ENCODE measurements around the gene EGLN3.

The EGLN3 gene

DNA sequence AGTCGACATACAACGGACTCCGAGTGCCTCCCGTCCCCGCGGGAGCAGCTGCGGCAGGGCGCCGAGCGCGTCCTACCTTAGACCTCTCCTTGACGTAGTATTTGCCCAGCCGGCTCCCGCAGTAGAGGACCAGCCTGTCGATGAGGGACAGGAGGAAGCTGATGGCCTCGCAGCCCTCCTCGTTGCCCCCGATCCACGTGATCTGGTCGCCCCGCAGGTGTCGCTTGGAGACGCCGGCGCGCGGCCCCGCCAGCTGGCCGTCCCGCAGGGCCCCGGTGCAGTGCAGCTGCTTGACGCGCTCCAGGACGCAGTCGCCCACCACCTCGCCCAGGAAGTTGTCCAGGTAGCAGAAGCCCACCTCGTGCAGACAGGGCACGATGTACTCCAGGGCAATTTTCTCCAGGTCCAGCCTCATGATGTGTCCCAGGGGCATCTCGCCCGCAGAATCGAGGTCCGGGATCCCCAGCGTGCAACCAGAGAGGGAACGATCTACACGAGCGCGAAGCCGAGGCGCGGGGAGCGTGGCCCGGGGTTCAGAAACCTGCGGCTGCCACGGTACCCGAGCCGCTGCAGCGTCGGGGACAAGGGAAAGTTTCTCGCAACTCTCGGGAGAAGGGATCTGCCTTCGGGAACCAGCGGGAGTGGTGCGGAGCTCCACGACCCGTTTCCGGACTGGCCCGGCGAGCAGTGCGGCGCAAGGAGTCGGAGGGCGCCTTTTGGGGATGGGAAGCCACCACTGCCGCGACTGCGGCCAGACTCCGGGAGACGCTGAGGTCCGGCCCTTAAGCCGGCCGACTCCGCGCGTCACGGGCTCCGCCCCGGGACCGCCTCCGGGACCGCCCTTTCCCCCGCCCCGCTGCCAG is at the start of gene EGLN3:
Gene EGLN3 (minus strand): TSS at position 755 of the 863 bp plus-strand sequence. CDS start 322 bp downstream, at position 433.
- H3K36me3 ChIP-seq (ENCODE audit: insufficient read depth, low read length), result no peaks in the 10 kb centered on the region
- no peaks in the 10 kb centered on the region for H3K9me3 ChIP-seq (ENCODE audit: control insufficient read depth, insufficient read depth, low read length)
- H3K4me1 ChIP-seq (ENCODE audit: insufficient read depth, low read length), result peaks cover 9% of the 10 kb centered on the region; the same call in 1 of the 2 replicates
- H3K9ac ChIP-seq (ENCODE audit: low read depth, low read length), result peak within 1 kb of the TSS; percentile 79

- H3K36me3 ChIP-seq (ENCODE audit: insufficient read depth, low read length), result no peaks in the 10 kb centered on the region
- H3K9ac ChIP-seq (ENCODE audit: low read depth, low read length), result no peak overlapping the region
- H3K4me1 ChIP-seq (ENCODE audit: insufficient read depth, low read length), result no peaks in the 10 kb centered on the region
- no peaks in the 10 kb centered on the region for H3K9me3 ChIP-seq (ENCODE audit: control insufficient read depth, insufficient read depth, low read length)
These were observed 49.5 kb upstream of the EGLN3 start for GRCh38 chr14:34000396-34000795.

DNA sequence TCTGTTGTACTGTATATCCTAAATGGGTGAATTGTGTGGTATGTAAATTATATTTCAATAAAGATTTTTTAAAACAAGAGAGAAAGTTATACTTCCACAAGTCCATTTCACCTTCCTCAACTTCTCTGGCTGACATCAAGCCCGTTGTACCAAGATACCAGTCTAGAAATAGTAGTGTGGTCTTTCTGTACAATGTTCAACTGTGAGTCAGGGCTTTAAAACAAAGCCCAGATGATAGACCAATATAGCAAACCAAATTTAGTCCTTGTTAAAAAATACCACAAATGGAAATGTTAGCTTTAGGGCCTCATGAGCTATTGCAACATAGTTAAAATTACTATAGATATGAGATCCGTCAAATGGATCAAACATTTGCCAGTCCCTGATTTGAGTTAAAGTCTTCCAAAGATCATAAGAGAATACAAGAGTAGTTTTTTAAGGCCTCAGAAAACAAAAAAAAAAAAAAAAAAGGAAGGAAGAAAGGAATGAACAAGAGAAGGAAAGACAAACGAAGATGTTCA is 49.0 kb upstream of the EGLN3 start:
- Histone ChIP-seq H3K9me3 (ENCODE audit: control insufficient read depth, insufficient read depth, low read length) (no peaks in the 10 kb centered on the region), H3K4me1 (ENCODE audit: insufficient read depth, low read length) (no peaks in the 10 kb centered on the region), H3K9ac (ENCODE audit: low read depth, low read length) (no peak overlapping the region), H3K36me3 (ENCODE audit: insufficient read depth, low read length) (no peaks in the 10 kb centered on the region)

DNA sequence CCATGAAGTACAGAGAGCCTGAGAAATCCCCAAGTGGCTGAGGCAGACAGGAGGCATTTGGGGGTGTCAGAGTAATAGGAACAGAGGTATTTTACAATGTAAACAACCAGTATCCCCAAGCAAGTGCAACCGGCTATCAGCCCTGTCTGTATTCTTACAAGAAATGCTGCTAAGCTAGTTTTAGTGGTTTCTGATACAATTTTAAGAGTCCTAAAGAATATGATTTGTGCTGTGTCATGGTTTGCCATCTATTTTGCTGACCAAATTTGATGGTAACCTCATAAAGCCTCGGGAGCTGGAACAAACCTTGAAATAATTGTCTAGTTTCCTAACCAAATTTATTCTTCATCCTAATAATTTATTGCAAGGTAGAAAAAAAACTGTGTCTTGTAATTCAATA is 46.7 kb upstream of the EGLN3 start:
- no peaks in the 10 kb centered on the region for H3K9me3 ChIP-seq (ENCODE audit: control insufficient read depth, insufficient read depth, low read length)
- no peak overlapping the region for H3K9ac ChIP-seq (ENCODE audit: low read depth, low read length)
- no peaks in the 10 kb centered on the region for H3K4me1 ChIP-seq (ENCODE audit: insufficient read depth, low read length)
- no peaks in the 10 kb centered on the region for H3K36me3 ChIP-seq (ENCODE audit: insufficient read depth, low read length)

DNA sequence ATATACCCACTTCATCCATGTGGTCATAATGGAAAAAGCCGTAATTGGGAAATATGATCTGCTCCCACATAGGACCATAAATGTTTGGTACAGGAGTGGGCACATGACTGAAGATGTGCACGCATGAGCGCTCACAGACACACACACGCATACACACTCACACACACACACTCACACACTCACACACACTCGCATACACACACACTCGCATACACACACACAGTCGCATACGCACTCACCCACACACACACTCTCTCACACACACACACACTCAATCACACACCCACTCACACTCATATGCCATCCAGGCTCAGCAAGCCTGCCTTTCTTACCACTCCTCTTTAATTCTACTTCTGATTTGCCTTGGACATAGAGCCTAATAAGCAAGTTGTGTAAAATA is 45.6 kb upstream of the EGLN3 start:
- H3K9me3 ChIP-seq (ENCODE audit: control insufficient read depth, insufficient read depth, low read length), result no peaks in the 10 kb centered on the region
- no peaks in the 10 kb centered on the region for H3K4me1 ChIP-seq (ENCODE audit: insufficient read depth, low read length)
- no peak overlapping the region for H3K9ac ChIP-seq (ENCODE audit: low read depth, low read length)
- H3K36me3 ChIP-seq (ENCODE audit: insufficient read depth, low read length), result no peaks in the 10 kb centered on the region

GRCh38 chr14:33993246-33993645 is 42.4 kb upstream of the EGLN3 start:
- H3K4me1 ChIP-seq (ENCODE audit: insufficient read depth, low read length), result no peaks in the 10 kb centered on the region
- H3K9me3 ChIP-seq (ENCODE audit: control insufficient read depth, insufficient read depth, low read length), result no peaks in the 10 kb centered on the region
- H3K36me3 ChIP-seq (ENCODE audit: insufficient read depth, low read length), result no peaks in the 10 kb centered on the region
- no peak overlapping the region for H3K9ac ChIP-seq (ENCODE audit: low read depth, low read length)

- Histone ChIP-seq H3K4me1 (ENCODE audit: insufficient read depth, low read length) (no peaks in the 10 kb centered on the region), H3K9me3 (ENCODE audit: control insufficient read depth, insufficient read depth, low read length) (no peaks in the 10 kb centered on the region), H3K36me3 (ENCODE audit: insufficient read depth, low read length) (no peaks in the 10 kb centered on the region), H3K9ac (ENCODE audit: low read depth, low read length) (no peak overlapping the region)
These were observed 41.6 kb upstream of the EGLN3 start for GRCh38 chr14:33992274-33993007.

DNA sequence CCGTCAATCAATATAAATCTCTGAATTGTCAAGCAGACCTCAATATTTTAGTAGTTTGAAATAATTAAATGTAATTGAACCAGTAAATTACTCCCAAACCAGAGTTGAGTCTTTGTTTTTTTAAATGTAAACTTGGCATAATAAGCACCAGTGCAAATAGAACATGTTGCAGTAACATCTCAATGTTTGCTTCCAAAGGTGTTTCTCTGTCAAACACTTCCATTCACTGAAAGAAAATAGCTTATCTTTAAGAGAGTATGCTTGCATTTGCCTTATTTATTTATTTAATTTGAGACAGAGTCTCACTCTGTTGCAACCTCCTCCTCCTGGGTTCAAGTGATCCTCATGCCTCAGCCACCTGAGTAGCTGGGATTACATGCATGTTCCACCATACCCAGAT is 39.9 kb upstream of the EGLN3 start:
- H3K4me1 ChIP-seq (ENCODE audit: insufficient read depth, low read length), result no peaks in the 10 kb centered on the region
- no peaks in the 10 kb centered on the region for H3K9me3 ChIP-seq (ENCODE audit: control insufficient read depth, insufficient read depth, low read length)
- H3K9ac ChIP-seq (ENCODE audit: low read depth, low read length), result no peak overlapping the region
- no peaks in the 10 kb centered on the region for H3K36me3 ChIP-seq (ENCODE audit: insufficient read depth, low read length)

GRCh38 chr14:33987565-33988080 is 36.7 kb upstream of the EGLN3 start:
- Histone ChIP-seq H3K36me3 (ENCODE audit: insufficient read depth, low read length) (no peaks in the 10 kb centered on the region), H3K9me3 (ENCODE audit: control insufficient read depth, insufficient read depth, low read length) (no peaks in the 10 kb centered on the region; the same call in 1 of the 2 replicates), H3K4me1 (ENCODE audit: insufficient read depth, low read length) (no peaks in the 10 kb centered on the region), H3K9ac (ENCODE audit: low read depth, low read length) (no peak overlapping the region)

DNA sequence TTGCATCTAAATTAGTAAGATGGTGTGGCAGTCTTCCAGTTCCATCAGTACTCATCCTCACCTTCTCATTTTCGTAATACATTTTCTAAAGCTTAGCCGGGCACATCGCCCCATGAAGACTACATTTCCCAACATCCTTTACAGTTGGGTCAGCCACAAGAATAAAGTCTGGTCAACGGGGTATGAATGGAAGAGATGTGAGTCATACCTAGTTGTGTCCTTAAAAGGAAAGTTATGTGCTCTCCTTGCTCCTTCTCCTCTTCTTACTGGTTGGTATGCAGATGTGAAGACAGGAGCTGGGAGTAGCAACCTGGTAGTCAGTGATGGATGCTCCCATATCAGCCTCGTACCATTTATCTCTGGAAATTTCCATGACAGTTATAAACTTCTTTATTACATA is 35.9 kb upstream of the EGLN3 start:
- no peaks in the 10 kb centered on the region; the same call in 1 of the 2 replicates for H3K9me3 ChIP-seq (ENCODE audit: control insufficient read depth, insufficient read depth, low read length)
- no peak overlapping the region for H3K9ac ChIP-seq (ENCODE audit: low read depth, low read length)
- no peaks in the 10 kb centered on the region for H3K36me3 ChIP-seq (ENCODE audit: insufficient read depth, low read length)
- H3K4me1 ChIP-seq (ENCODE audit: insufficient read depth, low read length), result no peaks in the 10 kb centered on the region

DNA sequence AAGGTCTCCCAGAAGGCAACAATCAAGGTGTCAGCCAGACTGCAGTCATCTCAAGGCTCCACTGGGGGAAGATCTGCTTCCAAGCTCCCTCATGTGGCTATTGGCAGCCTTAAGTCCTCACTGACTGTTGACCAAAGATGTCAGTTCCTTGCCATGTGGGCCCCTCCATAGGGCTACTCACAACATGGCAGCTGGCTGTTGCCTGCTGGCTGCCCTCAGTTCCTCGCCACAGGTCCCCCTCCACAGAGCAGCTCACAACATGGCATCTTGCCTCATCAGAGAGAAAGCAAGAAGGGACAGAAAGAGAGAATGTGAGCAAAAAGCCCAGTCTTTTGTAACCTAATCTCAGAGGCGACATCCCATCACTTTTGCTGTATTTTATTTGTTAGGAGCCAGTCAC is 34.4 kb upstream of the EGLN3 start:
- Histone ChIP-seq H3K36me3 (ENCODE audit: insufficient read depth, low read length) (no peaks in the 10 kb centered on the region), H3K4me1 (ENCODE audit: insufficient read depth, low read length) (no peaks in the 10 kb centered on the region), H3K9ac (ENCODE audit: low read depth, low read length) (no peak overlapping the region), H3K9me3 (ENCODE audit: control insufficient read depth, insufficient read depth, low read length) (no peaks in the 10 kb centered on the region; the same call in 1 of the 2 replicates)

- Histone ChIP-seq H3K4me1 (ENCODE audit: insufficient read depth, low read length) (no peaks in the 10 kb centered on the region), H3K9ac (ENCODE audit: low read depth, low read length) (no peak overlapping the region), H3K36me3 (ENCODE audit: insufficient read depth, low read length) (no peaks in the 10 kb centered on the region), H3K9me3 (ENCODE audit: control insufficient read depth, insufficient read depth, low read length) (no peaks in the 10 kb centered on the region)
These were observed 28.9 kb upstream of the EGLN3 start for GRCh38 chr14:33979613-33980276.

DNA sequence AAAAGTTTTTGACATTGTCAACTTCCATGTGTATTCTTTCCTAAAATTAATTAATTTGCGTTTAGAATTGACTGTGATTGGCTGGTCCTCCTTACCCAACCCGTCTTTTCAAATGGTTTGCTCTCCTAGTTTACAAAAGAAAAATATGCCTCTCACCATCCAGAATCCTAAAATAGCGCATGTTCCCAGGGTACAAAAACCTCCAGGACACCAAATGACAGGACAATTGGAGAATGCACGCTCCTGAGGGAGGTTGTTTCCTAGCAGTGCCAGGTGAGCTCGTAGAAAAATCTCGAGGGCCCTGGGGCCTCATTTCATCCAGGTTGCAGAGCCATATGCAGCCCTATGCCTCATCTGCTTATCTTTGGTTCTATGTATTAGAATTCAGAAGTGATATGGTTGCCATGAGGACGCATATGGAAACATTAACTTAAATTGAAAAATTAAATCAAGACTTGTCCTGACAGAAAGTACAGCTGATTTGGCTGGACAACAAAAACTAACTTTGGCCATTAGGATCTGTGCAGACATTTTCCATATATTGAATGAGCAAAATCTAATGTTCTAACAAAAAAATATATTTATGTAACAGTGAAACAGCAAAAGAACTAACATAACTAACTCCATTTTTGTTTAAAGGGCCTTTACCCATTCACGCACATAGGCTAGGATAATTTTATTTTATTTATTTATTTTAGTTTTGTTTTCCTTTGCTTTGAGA is 28.2 kb upstream of the EGLN3 start:
- no peaks in the 10 kb centered on the region for H3K36me3 ChIP-seq (ENCODE audit: insufficient read depth, low read length)
- H3K9me3 ChIP-seq (ENCODE audit: control insufficient read depth, insufficient read depth, low read length), result no peaks in the 10 kb centered on the region
- no peak overlapping the region for H3K9ac ChIP-seq (ENCODE audit: low read depth, low read length)
- H3K4me1 ChIP-seq (ENCODE audit: insufficient read depth, low read length), result no peaks in the 10 kb centered on the region
